A549 (cell line): Measurements from ENCODE around the gene ZP3. TPM values are rescaled to one million over a fixed set of nuclear protein-coding genes. Genes with fewer than 3 reads are reported as not detected.
"Not testable (repeated sequence)": the region's sequence is repeated elsewhere in the genome, so short reads cannot be mapped to it uniquely, and the experiment has no call there.

Experiments
- ATAC-seq, 2 experiments: fragments of 200-7000 bp in 1 of 2; fragments of >200 bp in 1 of 2; cut with Nextera tagmentation in 1 of 2; cut with Tn5 transposase in 1 of 2; 3 replicates each; pipeline versions ENCODE4 v1.8.0 to v1.9.1; 2018 to 2020; ENCODE audit warnings: mild to moderate bottlenecking in 1 of 2, moderate library complexity in 1 of 2
- CTCF ChIA-PET: fragments of 300-600 bp; sonication (Branson Sonifier 250); formaldehyde crosslinking; extraction: SDS; loops from one replicate; lab custom pipeline; 2021; ENCODE audit warnings: antibody characterized with exemption, inconsistent platforms; lab: Yijun Ruan, JAX
- POLR2A ChIA-PET: fragments of 350-600 bp; formaldehyde crosslinking; extraction: SDS; loops from one replicate; lab custom pipeline; 2021; ENCODE audit warnings: antibody characterized with exemption, inconsistent platforms; lab: Yijun Ruan, JAX
- DNase-seq, 2 experiments: peaks; one replicate each; pipeline versions ENCODE4 v3.0.0 to v3.0.0-alpha.2; 2011 to 2016; ENCODE audit warnings: low read depth in 1 of 2, low spot score in 1 of 2
- FAIRE-seq: peaks from 2 replicates; lab custom pipeline; 2011; peaks lifted over from hg19 to GRCh38; lab: Jason Lieb, UNC
- H3K27ac ChIP-seq, 2 experiments: fragments of >200 bp; sonication (Bioruptor Twin); formaldehyde crosslinking; 3 replicates each; pipeline ENCODE4 v1.5.1; 2016 to 2017
- H3K4me1 ChIP-seq: fragments of >200 bp; sonication (Bioruptor Twin); formaldehyde crosslinking; 3 replicates; pipeline ENCODE4 v1.6.1; 2016
- H3K4me2 ChIP-seq: fragments of >200 bp; sonication (Bioruptor Twin); formaldehyde crosslinking; 3 replicates; pipeline ENCODE4 v1.6.1; 2016
- H3K4me3 ChIP-seq: fragments of >200 bp; sonication (Bioruptor Twin); formaldehyde crosslinking; 3 replicates; pipeline ENCODE4 v1.5.1; 2016
- H3K9me3 ChIP-seq: fragments of >200 bp; sonication (Bioruptor Twin); formaldehyde crosslinking; 3 replicates; pipeline ENCODE4 v1.6.1; 2016
- BHLHE40 ChIP-seq: IDR thresholded peaks from 2 replicates; pipeline ENCODE4 v1.6.1; 2012; ENCODE audit warnings: low read depth, low read length, inconsistent platforms
- CBX2 ChIP-seq: fragments of 200-600 bp; sonication (generic); IDR thresholded peaks from 2 replicates; pipeline ENCODE4 v1.6.1; 2016; ENCODE audit warnings: low read depth, mild to moderate bottlenecking, borderline replicate concordance
- CBX8 ChIP-seq: fragments of 200-600 bp; sonication (generic); IDR thresholded peaks from 2 replicates; pipeline ENCODE4 v1.6.1; 2016
- HEYL ChIP-seq: fragments of 250-450 bp; sonication (Bioruptor Pico); IDR thresholded peaks from 2 replicates; pipeline ENCODE4 v1.8.0; 2021; ENCODE audit warnings: mild to moderate bottlenecking, moderate library complexity
- JUN ChIP-seq, 2 experiments: fragments of >200 bp; sonication (Bioruptor Twin); formaldehyde crosslinking; IDR thresholded peaks; 2 replicates in 1 of 2; 3 replicates in 1 of 2; pipeline ENCODE4 v1.6.1; 2016 to 2017
- JUNB ChIP-seq: fragments of >200 bp; sonication (Bioruptor Twin); formaldehyde crosslinking; IDR thresholded peaks from 2 replicates; pipeline ENCODE4 v1.6.1; 2016
- KDM1A ChIP-seq: fragments of 200-600 bp; sonication (generic); IDR thresholded peaks from 2 replicates; pipeline ENCODE4 v1.6.1; 2016; ENCODE audit warnings: low read depth, mild to moderate bottlenecking
- KDM5A ChIP-seq: fragments of 200-600 bp; sonication (generic); IDR thresholded peaks from 2 replicates; pipeline ENCODE4 v1.6.1; 2016; ENCODE audit warnings: antibody characterized with exemption, mild to moderate bottlenecking
- NFE2L2 ChIP-seq: fragments of 150-350 bp; conservative IDR thresholded peaks from 2 replicates; pipeline ENCODE4 v1.6.1; 2014; ENCODE audit warnings: low read length
- PHF8 ChIP-seq: fragments of 200-600 bp; sonication (generic); IDR thresholded peaks from 2 replicates; pipeline ENCODE4 v1.6.1; 2016; ENCODE audit warnings: low read depth, mild to moderate bottlenecking, antibody characterized with exemption, moderate library complexity, borderline replicate concordance
- RARB ChIP-seq: fragments of 250-450 bp; sonication (Bioruptor Pico); IDR thresholded peaks from 2 replicates; pipeline ENCODE4 v1.8.0; 2021; ENCODE audit warnings: mild to moderate bottlenecking, moderate library complexity
- RCOR1 ChIP-seq: fragments of 150-350 bp; IDR thresholded peaks from 2 replicates; pipeline ENCODE4 v1.6.1; 2014; ENCODE audit warnings: antibody characterized with exemption, low read length, low read depth
- SMC3 ChIP-seq: fragments of >200 bp; sonication (Bioruptor Twin); formaldehyde crosslinking; IDR thresholded peaks from 3 replicates; pipeline ENCODE4 v1.6.1; 2018; ENCODE audit warnings: inconsistent platforms
- TFCP2L1 ChIP-seq: fragments of 250-450 bp; sonication (Bioruptor Pico); IDR thresholded peaks from 2 replicates; pipeline ENCODE4 v1.5.0; 2021; ENCODE audit warnings: mild to moderate bottlenecking
- ZNF302 ChIP-seq: fragments of 250-450 bp; sonication (Bioruptor Pico); IDR thresholded peaks from 2 replicates; pipeline ENCODE4 v1.9.0; 2021; ENCODE audit warnings: inconsistent platforms, mild to moderate bottlenecking, moderate library complexity
- ZSCAN20 ChIP-seq: fragments of 250-450 bp; sonication (Bioruptor Pico); IDR thresholded peaks from 2 replicates; pipeline ENCODE4 v1.8.0; 2022; ENCODE audit warnings: mild to moderate bottlenecking, moderate library complexity
- WGBS: methylation state at CpG from one replicate; pipeline ENCODE4 v1.1.6; 2017; ENCODE audit errors: missing lambda C conversion rate; 5-methylcytosine and 5-hydroxymethylcytosine counted together
- polyA plus RNA-seq, 4 experiments: library from polyadenylated mRNA; depleted of rRNA in 3 of 4; stranded (reverse); fragments of >200 nt; fragmentation: RNase III in 1 of 4; extraction: RNeasy Plus Mini Kit Qiagen cat#74134 plus additional on column Dnase treatment in 1 of 4; gene quantifications; 2 replicates in 3 of 4; 3 replicates in 1 of 4; pipeline ENCODE4 v1.2.3, GENCODE V29; 2011 to 2017
- TF ChIP-seq, protein P1 (sequence below): fragments of 200-600 bp; sonication (generic); IDR thresholded peaks from 2 replicates; pipeline ENCODE4 v1.6.1; 2016; ENCODE audit warnings: antibody characterized with exemption, mild to moderate bottlenecking, moderate library complexity
- TF ChIP-seq, protein P2 (sequence below): fragments of >200 bp; sonication (Bioruptor Twin); formaldehyde crosslinking; IDR thresholded peaks from 3 replicates; pipeline ENCODE4 v1.5.1; 2016
- TF ChIP-seq, protein P3 (sequence below): IDR thresholded peaks from 2 replicates; pipeline ENCODE4 v1.6.1; 2012
- TF ChIP-seq, protein P4 (sequence below): fragments of 150-350 bp; IDR thresholded peaks from 2 replicates; pipeline ENCODE4 v1.6.1; 2014; ENCODE audit warnings: low read depth, mild to moderate bottlenecking, low read length

Gene ZP3
- polyA plus RNA-seq, 2 of the 4 experiments (the other 2 are of a cell fraction) = 21.4 to 26.5 TPM

DNA sequence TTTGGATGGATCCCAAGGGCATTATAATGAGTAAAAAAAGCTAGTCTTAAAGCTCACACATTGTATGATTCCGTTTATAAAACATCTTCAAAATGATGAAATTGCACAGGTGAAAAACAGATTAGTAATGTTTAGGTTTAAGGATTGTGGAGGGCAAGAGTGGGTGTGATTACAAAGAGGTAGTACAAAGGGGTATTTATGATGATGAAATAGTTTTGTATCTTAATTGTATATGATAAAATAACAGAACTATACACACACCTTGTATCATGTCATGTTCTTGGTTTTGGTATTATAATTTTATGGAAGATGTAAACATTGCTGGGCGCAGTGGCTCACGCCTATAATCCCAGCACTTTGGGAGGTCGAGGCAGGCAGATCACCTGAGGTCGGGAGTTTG is 12.5 kb upstream of the ZP3 start:
- Histone ChIP-seq H3K4me1 (no peaks in the 10 kb centered on the region), H3K27ac (no peak overlapping the region), H3K4me2 (no peak overlapping the region), H3K4me3 (no peak overlapping the region), H3K9me3 (no peaks in the 10 kb centered on the region)
- DNase-seq (no peak), FAIRE-seq (no peak), ATAC-seq (no peak)
- POLR2A ChIA-PET = interaction anchor here (0.7 to 1.2 kb wide), 2 partner anchors 19 to 48 kb away, joined by 3 read pairs; no protein-coding TSS in a partner anchor
- 74% methylated on average over 5 of the region's 5 CpGs for WGBS
- TF ChIP-seq TFCP2L1 (CRISPR knock-in tag) = no peak
- no peak for TF ChIP-seq ZNF302 (CRISPR knock-in tag)
- TF ChIP-seq KDM1A = no peak
- no peak for TF ChIP-seq NFE2L2
- no peak for TF ChIP-seq HEYL (CRISPR knock-in tag)
- TF ChIP-seq, protein P1, sequence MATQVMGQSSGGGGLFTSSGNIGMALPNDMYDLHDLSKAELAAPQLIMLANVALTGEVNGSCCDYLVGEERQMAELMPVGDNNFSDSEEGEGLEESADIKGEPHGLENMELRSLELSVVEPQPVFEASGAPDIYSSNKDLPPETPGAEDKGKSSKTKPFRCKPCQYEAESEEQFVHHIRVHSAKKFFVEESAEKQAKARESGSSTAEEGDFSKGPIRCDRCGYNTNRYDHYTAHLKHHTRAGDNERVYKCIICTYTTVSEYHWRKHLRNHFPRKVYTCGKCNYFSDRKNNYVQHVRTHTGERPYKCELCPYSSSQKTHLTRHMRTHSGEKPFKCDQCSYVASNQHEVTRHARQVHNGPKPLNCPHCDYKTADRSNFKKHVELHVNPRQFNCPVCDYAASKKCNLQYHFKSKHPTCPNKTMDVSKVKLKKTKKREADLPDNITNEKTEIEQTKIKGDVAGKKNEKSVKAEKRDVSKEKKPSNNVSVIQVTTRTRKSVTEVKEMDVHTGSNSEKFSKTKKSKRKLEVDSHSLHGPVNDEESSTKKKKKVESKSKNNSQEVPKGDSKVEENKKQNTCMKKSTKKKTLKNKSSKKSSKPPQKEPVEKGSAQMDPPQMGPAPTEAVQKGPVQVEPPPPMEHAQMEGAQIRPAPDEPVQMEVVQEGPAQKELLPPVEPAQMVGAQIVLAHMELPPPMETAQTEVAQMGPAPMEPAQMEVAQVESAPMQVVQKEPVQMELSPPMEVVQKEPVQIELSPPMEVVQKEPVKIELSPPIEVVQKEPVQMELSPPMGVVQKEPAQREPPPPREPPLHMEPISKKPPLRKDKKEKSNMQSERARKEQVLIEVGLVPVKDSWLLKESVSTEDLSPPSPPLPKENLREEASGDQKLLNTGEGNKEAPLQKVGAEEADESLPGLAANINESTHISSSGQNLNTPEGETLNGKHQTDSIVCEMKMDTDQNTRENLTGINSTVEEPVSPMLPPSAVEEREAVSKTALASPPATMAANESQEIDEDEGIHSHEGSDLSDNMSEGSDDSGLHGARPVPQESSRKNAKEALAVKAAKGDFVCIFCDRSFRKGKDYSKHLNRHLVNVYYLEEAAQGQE = no peak
- no peak for TF ChIP-seq JUNB
- TF ChIP-seq CBX2 = no peak
- no peak for TF ChIP-seq RCOR1
- TF ChIP-seq, protein P2, sequence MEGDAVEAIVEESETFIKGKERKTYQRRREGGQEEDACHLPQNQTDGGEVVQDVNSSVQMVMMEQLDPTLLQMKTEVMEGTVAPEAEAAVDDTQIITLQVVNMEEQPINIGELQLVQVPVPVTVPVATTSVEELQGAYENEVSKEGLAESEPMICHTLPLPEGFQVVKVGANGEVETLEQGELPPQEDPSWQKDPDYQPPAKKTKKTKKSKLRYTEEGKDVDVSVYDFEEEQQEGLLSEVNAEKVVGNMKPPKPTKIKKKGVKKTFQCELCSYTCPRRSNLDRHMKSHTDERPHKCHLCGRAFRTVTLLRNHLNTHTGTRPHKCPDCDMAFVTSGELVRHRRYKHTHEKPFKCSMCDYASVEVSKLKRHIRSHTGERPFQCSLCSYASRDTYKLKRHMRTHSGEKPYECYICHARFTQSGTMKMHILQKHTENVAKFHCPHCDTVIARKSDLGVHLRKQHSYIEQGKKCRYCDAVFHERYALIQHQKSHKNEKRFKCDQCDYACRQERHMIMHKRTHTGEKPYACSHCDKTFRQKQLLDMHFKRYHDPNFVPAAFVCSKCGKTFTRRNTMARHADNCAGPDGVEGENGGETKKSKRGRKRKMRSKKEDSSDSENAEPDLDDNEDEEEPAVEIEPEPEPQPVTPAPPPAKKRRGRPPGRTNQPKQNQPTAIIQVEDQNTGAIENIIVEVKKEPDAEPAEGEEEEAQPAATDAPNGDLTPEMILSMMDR = no peak
- no peak for TF ChIP-seq ZSCAN20
- TF ChIP-seq, protein P3, sequence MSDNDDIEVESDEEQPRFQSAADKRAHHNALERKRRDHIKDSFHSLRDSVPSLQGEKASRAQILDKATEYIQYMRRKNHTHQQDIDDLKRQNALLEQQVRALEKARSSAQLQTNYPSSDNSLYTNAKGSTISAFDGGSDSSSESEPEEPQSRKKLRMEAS = no peak
- TF ChIP-seq, protein P4, sequence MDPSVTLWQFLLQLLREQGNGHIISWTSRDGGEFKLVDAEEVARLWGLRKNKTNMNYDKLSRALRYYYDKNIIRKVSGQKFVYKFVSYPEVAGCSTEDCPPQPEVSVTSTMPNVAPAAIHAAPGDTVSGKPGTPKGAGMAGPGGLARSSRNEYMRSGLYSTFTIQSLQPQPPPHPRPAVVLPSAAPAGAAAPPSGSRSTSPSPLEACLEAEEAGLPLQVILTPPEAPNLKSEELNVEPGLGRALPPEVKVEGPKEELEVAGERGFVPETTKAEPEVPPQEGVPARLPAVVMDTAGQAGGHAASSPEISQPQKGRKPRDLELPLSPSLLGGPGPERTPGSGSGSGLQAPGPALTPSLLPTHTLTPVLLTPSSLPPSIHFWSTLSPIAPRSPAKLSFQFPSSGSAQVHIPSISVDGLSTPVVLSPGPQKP = no peak
- no peak for TF ChIP-seq SMC3
- TF ChIP-seq BHLHE40 = no peak
- no peak for TF ChIP-seq PHF8
- TF ChIP-seq KDM5A = no peak
- TF ChIP-seq RARB (CRISPR knock-in tag) = no peak
- no peak for TF ChIP-seq JUN (IDR thresholded peaks at IDR 0.05)
- no peak for TF ChIP-seq CBX8
- CTCF ChIA-PET = no interaction called here

DNA sequence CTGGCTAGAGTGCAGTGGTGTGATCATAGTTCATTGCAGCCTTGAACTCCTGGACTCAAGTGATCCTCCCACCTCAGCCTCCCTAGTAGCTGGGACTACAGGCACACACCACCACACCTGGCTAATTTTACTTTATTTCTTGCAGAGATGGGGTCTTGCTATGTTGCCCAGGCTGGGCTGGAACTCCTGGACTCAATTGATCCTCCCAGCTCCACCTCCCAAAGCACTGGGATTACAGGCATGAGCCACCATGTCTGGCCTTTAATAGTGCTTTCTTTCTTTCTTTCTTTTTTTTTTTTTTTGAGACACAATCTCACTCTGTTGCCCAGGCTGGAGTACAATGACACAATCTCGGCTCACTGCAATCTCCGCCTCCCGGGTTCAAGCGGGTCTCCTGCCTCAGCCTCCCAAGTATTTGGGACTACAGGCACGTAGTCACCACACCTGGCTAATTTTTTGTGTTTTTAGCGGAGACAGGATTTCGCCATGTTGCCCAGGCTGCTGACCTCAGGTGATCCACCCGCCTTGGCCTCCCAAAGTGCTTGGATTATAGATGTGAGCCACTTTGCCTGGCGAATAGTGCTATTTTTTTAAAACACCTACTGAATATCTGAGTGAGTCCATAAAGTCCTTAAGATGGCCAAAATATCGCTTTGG is 7.0 kb upstream of the ZP3 start:
- peaks cover 30% of the 10 kb centered on the region for H3K4me1 ChIP-seq
- H3K9me3 ChIP-seq, H3K4me3 ChIP-seq, H3K4me2 ChIP-seq, POLR2A ChIA-PET, ATAC-seq, FAIRE-seq, H3K27ac ChIP-seq, DNase-seq: not testable (repeated sequence)
- CTCF ChIA-PET = interaction anchor here (0.6 to 1.9 kb wide), 3 partner anchors 9 to 154 kb away, joined by 3 to 9 read pairs (median 7); no protein-coding TSS in a partner anchor
- WGBS = 96% methylated on average over 10 of the region's 10 CpGs
